ENCODE data around the gene C18orf54. TPM values are rescaled to one million over a fixed set of nuclear protein-coding genes. Genes with fewer than 3 reads are reported as not detected.

The C18orf54 gene
- total and polyA plus RNA-seq, 7 donors = 0.60 to 4.1 (median 1.7) TPM

- Histone ChIP-seq H3K4me3 (peak overlapping the region in 3 of 4 donors; percentile 59 to 88 (median 76)), H3K36me3 (peaks cover 0 to 6% (median 0%) of the 10 kb centered on the region in 4 donors), H3K4me1 (peaks cover 0 to 10% (median 6%) of the 10 kb centered on the region in 4 donors), H3K27me3 (no peaks in the 10 kb centered on the region), H3K27ac (no peak overlapping the region), H3K9me3 (no peaks in the 10 kb centered on the region)
- intact Hi-C loops (cut with DNase I) = loop anchor here (5.0 kb wide), 1 partner anchor 92 kb away; the partner anchor contains the start of gene POLI
- no peak for DNase-seq
- 79% methylated on average over 6 of the region's 6 CpGs for WGBS, 2 donors
- TF ChIP-seq POLR2AphosphoS5 (IDR thresholded peaks at IDR 0.05) (no peak), EP300 (IDR thresholded peaks at IDR 0.05) (no peak), POLR2A (IDR thresholded peaks at IDR 0.05) (no peak)
- TF ChIP-seq, protein P1, sequence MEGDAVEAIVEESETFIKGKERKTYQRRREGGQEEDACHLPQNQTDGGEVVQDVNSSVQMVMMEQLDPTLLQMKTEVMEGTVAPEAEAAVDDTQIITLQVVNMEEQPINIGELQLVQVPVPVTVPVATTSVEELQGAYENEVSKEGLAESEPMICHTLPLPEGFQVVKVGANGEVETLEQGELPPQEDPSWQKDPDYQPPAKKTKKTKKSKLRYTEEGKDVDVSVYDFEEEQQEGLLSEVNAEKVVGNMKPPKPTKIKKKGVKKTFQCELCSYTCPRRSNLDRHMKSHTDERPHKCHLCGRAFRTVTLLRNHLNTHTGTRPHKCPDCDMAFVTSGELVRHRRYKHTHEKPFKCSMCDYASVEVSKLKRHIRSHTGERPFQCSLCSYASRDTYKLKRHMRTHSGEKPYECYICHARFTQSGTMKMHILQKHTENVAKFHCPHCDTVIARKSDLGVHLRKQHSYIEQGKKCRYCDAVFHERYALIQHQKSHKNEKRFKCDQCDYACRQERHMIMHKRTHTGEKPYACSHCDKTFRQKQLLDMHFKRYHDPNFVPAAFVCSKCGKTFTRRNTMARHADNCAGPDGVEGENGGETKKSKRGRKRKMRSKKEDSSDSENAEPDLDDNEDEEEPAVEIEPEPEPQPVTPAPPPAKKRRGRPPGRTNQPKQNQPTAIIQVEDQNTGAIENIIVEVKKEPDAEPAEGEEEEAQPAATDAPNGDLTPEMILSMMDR (IDR thresholded peaks at IDR 0.05) = no peak
These were observed 1.5 kb downstream of the C18orf54 start for GRCh38 chr18:54359233-54359632.

GRCh38 chr18:54360406-54360805 is 2.7 kb downstream of the C18orf54 start:
- Histone ChIP-seq H3K4me1 (peaks cover 0 to 10% (median 6%) of the 10 kb centered on the region in 4 donors), H3K4me3 (no peak overlapping the region), H3K36me3 (peaks cover 0 to 6% (median 0%) of the 10 kb centered on the region in 4 donors), H3K9me3 (no peaks in the 10 kb centered on the region), H3K27ac (no peak overlapping the region), H3K27me3 (no peaks in the 10 kb centered on the region)
- TF ChIP-seq POLR2AphosphoS5 (IDR thresholded peaks at IDR 0.05) (no peak), POLR2A (IDR thresholded peaks at IDR 0.05) (no peak), EP300 (IDR thresholded peaks at IDR 0.05) (no peak)
- TF ChIP-seq, protein P1 (IDR thresholded peaks at IDR 0.05) = no peak
- intact Hi-C loops (cut with DNase I) = no loop called here
- WGBS, 2 donors = 59 to 88% methylated on average over 3 of the region's 3 CpGs
- no peak for DNase-seq

GRCh38 chr18:54378057-54378456 is 20.4 kb downstream of the C18orf54 start:
- WGBS, 2 donors = 87 to 91% methylated on average over 4 of the region's 4 CpGs
- no peak for TF ChIP-seq EP300 (IDR thresholded peaks at IDR 0.05)
- TF ChIP-seq POLR2A (IDR thresholded peaks at IDR 0.05) = no peak
- no peak for TF ChIP-seq POLR2AphosphoS5 (IDR thresholded peaks at IDR 0.05)
- TF ChIP-seq, protein P1 (IDR thresholded peaks at IDR 0.05) = no peak
- intact Hi-C loops (cut with DNase I) = no loop called here
- H3K4me1 ChIP-seq = no peaks in the 10 kb centered on the region
- H3K27ac ChIP-seq = no peak overlapping the region
- no peaks in the 10 kb centered on the region for H3K9me3 ChIP-seq
- H3K36me3 ChIP-seq = peaks cover 0 to 15% (median 0%) of the 10 kb centered on the region in 4 donors
- no peak for DNase-seq
- H3K4me3 ChIP-seq = no peak overlapping the region
- no peaks in the 10 kb centered on the region for H3K27me3 ChIP-seq

- no peak overlapping the region for H3K27ac ChIP-seq
- H3K4me3 ChIP-seq = no peak overlapping the region
- no peak for DNase-seq
- intact Hi-C loops (cut with DNase I) = no loop called here
- 57 to 84% methylated on average over 2 of the region's 2 CpGs for WGBS, 2 donors
- H3K4me1 ChIP-seq = no peaks in the 10 kb centered on the region
- no peak for TF ChIP-seq POLR2A (IDR thresholded peaks at IDR 0.05)
- TF ChIP-seq POLR2AphosphoS5 (IDR thresholded peaks at IDR 0.05) = no peak
- TF ChIP-seq, protein P1 (IDR thresholded peaks at IDR 0.05) = no peak
- no peak for TF ChIP-seq EP300 (IDR thresholded peaks at IDR 0.05)
- H3K36me3 ChIP-seq = peaks cover 0 to 5% (median 0%) of the 10 kb centered on the region in 4 donors
- H3K27me3 ChIP-seq = no peaks in the 10 kb centered on the region
- H3K9me3 ChIP-seq = no peaks in the 10 kb centered on the region
These were observed 23.9 kb downstream of the C18orf54 start for GRCh38 chr18:54381640-54382039.

DNA sequence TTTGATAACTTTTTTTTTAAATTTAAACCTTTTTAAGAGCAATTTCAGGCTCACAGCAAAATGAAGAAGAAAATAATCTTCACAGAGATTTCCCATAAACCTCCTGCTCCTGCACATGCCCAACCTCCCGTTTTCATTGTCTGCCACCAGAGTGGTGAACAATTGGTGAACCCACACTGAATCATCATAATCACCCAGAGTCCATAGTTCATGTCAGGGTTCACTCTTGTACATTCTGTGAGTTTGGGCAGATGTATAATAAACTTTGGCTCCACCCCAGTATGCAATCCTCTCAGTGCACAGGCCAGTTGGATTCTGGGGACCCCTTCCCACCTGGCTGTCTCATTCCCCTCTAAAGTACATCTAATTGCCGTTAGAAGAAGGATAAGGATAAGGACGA is 24.4 kb downstream of the C18orf54 start:
- 70 to 82% methylated on average over 3 of the region's 3 CpGs for WGBS, 2 donors
- TF ChIP-seq EP300 (IDR thresholded peaks at IDR 0.05) = no peak
- TF ChIP-seq POLR2A (IDR thresholded peaks at IDR 0.05) = no peak
- TF ChIP-seq POLR2AphosphoS5 (IDR thresholded peaks at IDR 0.05) = no peak
- DNase-seq = no peak
- intact Hi-C loops (cut with DNase I) = no loop called here
- Histone ChIP-seq H3K36me3 (peaks cover 0 to 5% (median 0%) of the 10 kb centered on the region in 4 donors), H3K27me3 (no peaks in the 10 kb centered on the region), H3K4me1 (no peaks in the 10 kb centered on the region), H3K9me3 (no peaks in the 10 kb centered on the region), H3K27ac (no peak overlapping the region), H3K4me3 (no peak overlapping the region)
